ENCODE results near the gene FASTKD3. TPM values are rescaled to one million over a fixed set of nuclear protein-coding genes. Genes with fewer than 3 reads are reported as not detected.

Gene FASTKD3
- total RNA-seq, 1 donor from 2014 or later = 16.9 TPM

Other genes with a start within 250 kb of the FASTKD3 start
- gene CFAP90, start 17.9 kb downstream of the FASTKD3 start, total RNA-seq = not detected in 2 replicates
- 69.1 and 75.1 TPM in 2 replicates for gene MTRR, start 117 bp upstream of the FASTKD3 start, total RNA-seq